Body of pancreas (tissue), 4 donors: Measurements from ENCODE around the gene PHRF1.

Experiments used
- CTCF ChIP-seq, 7 experiments: fragments of 450-650 bp in 4 of 7; fragments of 200-600 bp in 3 of 7; sonication (generic) in 3 of 7; IDR thresholded peaks; one replicate each; pipeline ENCODE4 v1.5.1; 2016 to 2019; ENCODE audit warnings: antibody characterized with exemption in 7 of 7
- POLR2A ChIP-seq, 3 donors: fragments of 450-650 bp; IDR thresholded peaks; one replicate each; pipeline ENCODE4 v1.6.1; 2016; ENCODE audit warnings: antibody characterized with exemption in 3 of 3, mild to moderate bottlenecking in 2 of 3

DNA sequence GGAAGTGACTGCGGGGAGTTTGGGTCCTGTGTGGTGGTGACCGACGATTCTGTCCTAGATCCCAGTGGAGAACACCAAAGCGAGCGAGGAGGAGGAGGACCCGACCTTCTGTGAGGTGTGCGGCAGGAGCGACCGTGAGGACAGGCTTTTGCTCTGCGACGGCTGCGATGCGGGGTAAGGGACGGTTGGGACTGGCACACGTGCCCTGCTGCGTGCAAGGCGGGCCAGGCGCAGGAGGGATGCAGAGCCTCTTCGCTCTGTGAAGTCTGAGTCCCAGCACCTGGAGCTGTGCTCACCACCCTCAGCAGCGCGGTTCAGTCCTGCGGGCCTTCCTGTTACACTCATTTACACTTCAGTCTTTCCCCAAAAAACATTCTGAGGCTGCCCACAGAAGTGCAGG lies 16.2 kb downstream of the PHRF1 start:
- TF ChIP-seq CTCF (IDR thresholded peaks at IDR 0.05) = no peak
- TF ChIP-seq POLR2A (IDR thresholded peaks at IDR 0.05) = no peak
